GM18508 (cell line): Measurements from ENCODE around the gene PIK3R5.

Experiments
- ATAC-seq: cut with Tn5 transposase; IDR thresholded peaks from one replicate; pipeline ENCODE4 v1.9.1; 2021; ENCODE audit warnings: moderate number of reproducible peaks; ENCODE audit not compliant: insufficient read depth, unreplicated experiment

The PIK3R5 gene

GRCh38 chr17:8900626-8901585 is 64.6 kb downstream of the PIK3R5 start:
- ATAC-seq: no peak

DNA sequence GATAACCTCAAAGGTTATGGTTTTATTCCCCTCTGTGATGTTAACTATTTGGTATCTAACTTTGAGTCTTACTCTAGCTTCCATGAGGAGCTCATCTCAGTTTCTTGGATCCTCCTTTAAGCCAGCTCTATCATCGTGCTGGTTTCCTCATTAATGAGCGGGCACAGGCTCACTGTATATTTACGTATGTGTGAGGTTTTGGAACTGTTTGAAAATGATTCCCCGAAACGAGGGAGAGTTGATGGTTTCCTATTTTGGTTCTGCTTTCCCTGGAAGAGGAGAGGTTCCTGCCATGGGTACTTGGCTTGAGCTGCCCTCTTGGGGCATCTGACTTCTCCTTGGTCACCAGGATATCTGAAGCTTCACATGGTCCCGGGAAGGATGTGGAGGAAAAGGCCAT is 65.3 kb downstream of the PIK3R5 start:
- ATAC-seq: no peak

DNA sequence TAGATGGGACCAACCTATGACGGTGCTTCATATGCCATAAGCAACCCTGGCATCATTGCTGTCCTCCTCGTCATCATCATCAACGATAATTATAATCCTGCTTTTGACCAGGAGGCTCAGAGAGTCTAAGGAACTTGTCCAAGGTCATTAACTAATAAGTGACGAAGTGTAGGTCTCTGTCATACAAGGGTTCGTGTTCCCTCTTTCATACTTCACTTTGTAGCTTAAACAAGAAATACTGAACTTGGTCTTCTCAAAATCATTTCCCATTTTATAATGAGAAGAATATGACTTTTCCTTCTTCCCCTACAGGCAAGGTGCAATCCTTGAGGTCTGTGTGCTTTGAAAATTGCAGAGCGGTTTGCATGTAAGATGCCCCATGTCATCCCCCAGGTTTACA is 66.9 kb downstream of the PIK3R5 start:
- no peak for ATAC-seq

- no peak for ATAC-seq
Measured at GRCh38 chr17:8898126-8898525, 67.4 kb downstream of the PIK3R5 start.

- no peak for ATAC-seq
Measured at GRCh38 chr17:8896641-8897635, 68.6 kb downstream of the PIK3R5 start.

- no peak for ATAC-seq
Measured at GRCh38 chr17:8896087-8896486, 69.4 kb downstream of the PIK3R5 start.

DNA sequence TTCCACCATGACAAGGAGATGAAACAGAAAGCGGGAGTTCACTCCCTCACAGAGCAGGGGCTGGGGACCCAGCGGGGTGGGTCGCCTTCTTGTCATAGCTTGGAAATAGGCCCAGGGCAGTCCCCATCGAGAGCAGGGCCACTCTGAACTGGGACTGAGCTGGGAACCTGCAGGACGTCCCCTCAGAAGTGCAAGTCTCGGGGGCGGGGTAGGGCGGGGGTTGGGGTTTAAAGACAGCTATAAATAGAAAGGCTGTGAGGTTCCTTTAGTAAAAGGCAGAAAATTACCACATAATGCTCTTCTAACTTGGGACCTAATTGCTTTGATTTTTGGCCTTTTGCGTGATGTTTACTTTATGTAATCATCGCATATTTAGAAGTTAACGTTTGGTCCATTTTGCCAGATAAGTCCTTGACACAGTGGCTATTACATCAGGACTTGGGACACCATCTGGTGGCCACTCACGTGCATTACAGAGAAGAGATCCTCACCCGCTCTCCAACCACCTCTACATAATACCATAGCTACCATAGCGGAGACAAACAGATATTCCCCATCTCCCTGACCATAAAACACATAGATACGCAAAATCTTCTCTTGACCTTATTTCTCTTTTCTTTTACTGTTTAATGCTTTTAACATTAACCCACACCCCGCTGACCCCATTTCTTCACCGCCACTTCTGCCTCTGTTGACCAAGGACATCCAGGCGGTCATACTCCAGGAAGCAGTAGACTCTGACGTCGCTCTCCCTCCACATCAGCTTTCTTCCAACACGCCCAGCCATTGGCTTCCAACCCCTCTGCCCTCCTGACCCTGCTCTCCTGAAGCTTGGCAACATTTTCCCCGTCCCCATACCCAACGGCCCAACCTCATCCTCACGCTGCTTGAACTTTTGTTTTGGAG is 70.6 kb downstream of the PIK3R5 start:
- no peak for ATAC-seq

DNA sequence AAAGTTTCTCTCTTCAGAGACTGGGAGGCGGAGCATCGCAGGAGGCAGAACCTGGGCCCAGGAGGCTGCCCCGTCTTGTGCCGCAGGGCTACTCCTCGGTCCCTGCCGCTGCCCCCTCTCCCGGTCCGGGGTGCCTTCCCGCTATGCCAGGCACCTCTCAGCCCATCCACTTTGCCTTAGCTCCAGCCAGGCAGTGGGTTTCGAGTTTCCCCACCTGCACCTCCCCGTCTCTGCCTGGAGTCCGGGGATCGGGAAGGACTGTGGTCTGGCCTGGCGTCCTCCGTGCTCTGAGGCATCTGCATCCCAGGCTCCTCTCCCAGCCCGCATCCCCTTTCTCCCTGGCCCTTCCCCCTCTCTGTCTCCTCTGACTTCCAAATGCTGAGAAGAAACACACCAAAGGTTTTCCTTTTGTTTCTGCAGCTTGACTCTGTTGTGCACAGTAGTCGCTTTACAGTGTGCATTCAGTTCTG is 71.3 kb downstream of the PIK3R5 start:
- ATAC-seq: no peak

DNA sequence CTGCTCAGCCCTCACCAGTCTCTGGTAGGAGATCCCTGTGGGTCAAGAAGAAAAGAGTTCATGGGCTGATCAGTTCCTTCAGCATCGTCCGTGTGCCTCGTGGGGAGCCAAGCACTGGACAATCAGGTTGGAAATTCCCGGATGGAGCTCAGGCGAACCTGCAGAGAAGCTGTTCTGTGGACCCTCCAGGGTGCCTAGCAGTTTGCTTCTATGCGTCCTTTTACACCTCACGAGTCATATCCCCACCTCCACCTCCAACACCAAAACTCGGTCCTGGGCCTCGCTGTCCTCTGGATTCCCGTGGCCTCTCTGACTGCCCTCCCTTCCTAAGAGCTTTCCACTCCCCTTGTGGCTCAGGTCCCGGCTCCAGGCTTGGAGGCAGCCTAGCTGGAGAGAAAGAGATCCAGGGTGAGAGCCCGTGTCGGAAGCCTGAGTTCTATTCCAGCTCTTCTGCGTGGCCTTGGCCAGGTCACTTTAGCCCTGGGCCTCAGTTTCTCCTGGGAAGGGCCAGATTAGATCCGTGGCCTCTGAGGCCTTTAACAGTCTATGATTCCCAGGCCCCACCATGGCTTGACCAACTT is 71.8 kb downstream of the PIK3R5 start:
- no peak for ATAC-seq

DNA sequence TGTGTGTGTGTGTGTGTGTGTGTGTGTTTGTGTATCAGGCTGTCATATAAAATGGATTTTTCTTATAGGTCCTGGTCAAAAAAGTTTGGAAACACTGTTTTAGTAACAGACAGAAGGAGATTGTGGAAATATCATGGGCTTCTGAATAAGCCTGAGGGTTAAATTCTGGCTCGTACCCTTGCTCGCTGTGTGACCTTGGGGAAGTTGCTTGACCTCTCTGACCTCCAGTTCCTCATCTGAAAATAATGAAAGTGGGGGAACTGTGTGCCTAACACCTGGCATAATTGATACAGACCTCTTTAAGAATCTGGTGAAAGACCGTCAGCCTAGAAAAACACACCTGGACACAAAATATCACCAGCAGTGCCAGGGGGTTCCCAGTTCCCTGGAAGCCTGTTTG is 72.4 kb downstream of the PIK3R5 start:
- ATAC-seq: no peak

- no peak for ATAC-seq
Measured at GRCh38 chr17:8892338-8892690, 73.2 kb downstream of the PIK3R5 start.

- no peak for ATAC-seq
Measured at GRCh38 chr17:8890671-8891070, 74.8 kb downstream of the PIK3R5 start.

DNA sequence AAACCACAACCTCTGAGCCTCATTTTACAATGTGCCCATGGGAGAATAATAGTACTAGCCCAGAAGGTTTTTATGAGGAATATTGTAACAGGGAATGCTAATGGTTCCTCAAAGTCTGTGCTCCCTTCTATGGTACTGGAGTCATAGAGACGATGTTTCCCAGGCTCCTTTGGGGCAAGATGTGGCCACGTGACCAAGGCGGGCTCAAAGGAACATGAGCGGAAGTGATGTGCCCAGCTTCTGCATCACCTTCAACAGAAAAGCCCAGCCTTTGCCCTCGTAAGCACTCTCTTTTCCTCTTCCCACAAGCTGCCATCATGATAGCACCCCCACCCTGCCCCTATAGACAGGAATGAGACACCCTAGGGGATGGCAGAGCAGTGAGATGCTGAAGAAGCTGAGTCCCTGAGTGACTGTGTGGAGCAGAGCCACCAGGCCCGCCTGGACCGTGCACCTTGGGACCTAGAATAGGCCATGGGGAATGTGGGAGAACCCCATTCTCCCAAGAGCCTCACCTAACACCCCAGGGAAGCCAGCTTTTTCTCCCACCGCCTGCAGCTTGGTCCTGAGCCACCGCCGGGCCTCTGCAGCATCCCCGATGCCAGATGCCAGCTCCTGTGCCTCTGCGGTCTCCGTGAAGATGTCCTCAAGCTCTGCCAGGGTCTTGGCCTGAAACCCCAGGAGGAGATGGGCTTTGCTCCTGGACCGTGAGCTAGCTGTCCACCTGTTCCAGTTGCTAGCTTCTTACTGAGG is 75.9 kb downstream of the PIK3R5 start:
- no peak for ATAC-seq

DNA sequence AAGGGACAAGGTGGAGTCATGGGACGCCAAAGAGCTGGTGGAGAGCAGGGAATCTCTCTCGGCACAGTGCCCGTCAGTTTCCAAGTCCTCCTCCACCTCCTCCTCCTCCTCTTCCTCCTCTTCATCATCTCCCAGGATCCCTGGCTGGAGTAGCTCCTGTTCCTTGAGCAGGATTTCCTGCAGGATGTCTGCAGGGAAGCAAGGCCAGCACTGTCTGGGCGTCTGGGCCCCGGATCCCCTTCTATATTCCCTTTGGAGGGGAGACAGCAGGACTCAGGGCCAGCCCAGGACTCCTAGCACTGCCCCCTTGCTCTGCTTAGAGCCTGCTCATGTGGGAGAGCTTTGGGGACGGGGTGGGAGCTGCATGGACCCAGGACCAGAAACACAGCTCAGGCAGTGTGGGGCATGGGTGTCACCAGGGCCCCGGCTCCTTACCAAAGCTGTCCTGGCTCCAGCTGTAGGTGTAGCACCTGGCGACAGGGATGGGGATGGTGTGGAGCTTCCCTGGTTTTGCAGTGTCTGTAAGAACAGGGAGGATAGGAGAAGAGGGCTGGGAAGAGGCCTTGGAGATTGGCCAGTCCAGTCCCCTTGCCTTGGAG is 76.7 kb downstream of the PIK3R5 start:
- ATAC-seq: no peak

GRCh38 chr17:8887834-8888703 is 77.4 kb downstream of the PIK3R5 start:
- no peak for ATAC-seq

GRCh38 chr17:8887301-8887700 is 78.2 kb downstream of the PIK3R5 start:
- ATAC-seq: no peak

DNA sequence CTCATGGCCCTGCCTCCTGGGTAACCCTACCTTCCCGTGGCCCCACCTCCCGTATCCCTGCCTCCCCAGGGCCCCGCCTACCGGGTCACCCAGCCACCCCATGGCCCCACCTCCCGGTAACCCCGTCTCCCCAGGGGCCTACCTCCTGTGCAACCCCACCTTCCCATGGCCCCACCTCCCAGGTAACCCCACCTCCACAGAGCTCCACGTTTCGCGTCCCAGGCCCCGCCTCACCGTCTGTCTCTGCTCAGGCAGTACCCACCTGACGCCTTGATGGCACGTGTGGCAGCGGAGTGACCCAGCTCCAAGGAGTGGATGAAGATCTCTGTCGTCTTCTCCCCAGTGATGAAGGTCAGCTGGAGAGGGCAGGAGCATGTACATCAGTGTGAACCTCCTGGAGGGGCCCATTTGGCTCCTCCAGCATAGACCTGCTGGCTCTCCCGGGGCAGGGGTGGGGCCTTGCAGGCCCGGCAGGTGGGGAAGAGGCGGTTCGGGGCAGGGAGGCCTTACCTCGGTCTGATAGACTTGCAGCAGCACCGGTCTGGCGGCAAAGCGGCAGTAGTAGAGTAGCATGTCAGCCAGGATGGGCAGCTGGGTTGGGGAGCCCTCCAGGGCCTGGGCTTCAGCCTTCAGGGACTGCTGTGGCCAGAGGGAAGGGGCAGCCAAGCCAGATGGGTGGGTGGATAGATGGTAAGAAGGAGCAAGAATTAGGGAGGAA is 79.4 kb downstream of the PIK3R5 start:
- ATAC-seq: no peak
